Nephron progenitor cell (in vitro differentiated cells): Measurements from ENCODE around the gene OR4X1.

ENCODE experiments used
- DNase-seq: peaks from one replicate; pipeline ENCODE4 v3.0.0; 2021
- H3K27ac Mint-ChIP-seq: 2 replicates; pipeline ENCODE4 v1.8.0; 2021; ENCODE audit warnings: mild to moderate bottlenecking, moderate library complexity, mixed read lengths
- H3K27me3 Mint-ChIP-seq: 2 replicates; pipeline ENCODE4 v1.8.0; 2021; ENCODE audit warnings: mild to moderate bottlenecking, low read depth, mixed read lengths; ENCODE audit not compliant: poor library complexity
- H3K36me3 Mint-ChIP-seq: 2 replicates; pipeline ENCODE4 v1.8.0; 2021; ENCODE audit warnings: low read depth, mixed read lengths
- H3K4me1 Mint-ChIP-seq: 2 replicates; pipeline ENCODE4 v1.8.0; 2021; ENCODE audit warnings: mixed read lengths
- H3K4me3 Mint-ChIP-seq: 2 replicates; pipeline ENCODE4 v1.8.0; 2021; ENCODE audit warnings: mild to moderate bottlenecking, moderate library complexity, mixed read lengths
- H3K9me3 Mint-ChIP-seq: 2 replicates; pipeline ENCODE4 v1.8.0; 2021; ENCODE audit warnings: mild to moderate bottlenecking, moderate library complexity, mixed read lengths
- CTCF ChIP-seq: fragments of 200-600 bp; sonication (generic); IDR thresholded peaks from 2 replicates; pipeline ENCODE4 v1.5.0; 2021; ENCODE audit warnings: antibody characterized with exemption

Gene OR4X1

DNA sequence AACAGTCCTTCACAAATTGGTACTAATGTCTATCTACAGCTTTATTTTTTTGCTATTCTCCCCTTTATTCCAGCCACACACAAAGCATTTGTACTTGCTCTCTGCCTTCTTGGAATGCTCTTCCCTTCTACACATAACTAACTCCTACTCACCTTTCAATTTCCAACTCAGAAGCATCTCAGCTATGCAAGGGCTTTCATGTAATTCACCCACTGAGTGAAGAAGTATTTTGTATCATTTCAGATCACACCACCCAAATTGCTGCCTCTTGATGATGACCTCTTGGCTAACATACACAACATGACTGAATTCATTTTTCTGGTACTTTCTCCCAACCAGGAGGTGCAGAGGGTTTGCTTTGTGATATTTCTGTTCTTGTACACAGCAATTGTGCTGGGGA, 18.9 kb upstream of the OR4X1 start, which contains the start of gene OR4X2:
TSS of gene OR4X2 (plus strand) at position 301 of the 400 bp plus-strand sequence. CDS start at position 301, 0 bp downstream.
- no peak for DNase-seq
- Mint-ChIP-seq H3K36me3 (no peaks in the 10 kb centered on the region), H3K4me3 (no peak within 1 kb of the TSS), H3K27me3 (peaks cover 6% of the 10 kb centered on the region), H3K27ac (no peak within 1 kb of the TSS), H3K9me3 (peaks cover 82% of the 10 kb centered on the region), H3K4me1 (no peaks in the 10 kb centered on the region)
- no peak for TF ChIP-seq CTCF

DNA sequence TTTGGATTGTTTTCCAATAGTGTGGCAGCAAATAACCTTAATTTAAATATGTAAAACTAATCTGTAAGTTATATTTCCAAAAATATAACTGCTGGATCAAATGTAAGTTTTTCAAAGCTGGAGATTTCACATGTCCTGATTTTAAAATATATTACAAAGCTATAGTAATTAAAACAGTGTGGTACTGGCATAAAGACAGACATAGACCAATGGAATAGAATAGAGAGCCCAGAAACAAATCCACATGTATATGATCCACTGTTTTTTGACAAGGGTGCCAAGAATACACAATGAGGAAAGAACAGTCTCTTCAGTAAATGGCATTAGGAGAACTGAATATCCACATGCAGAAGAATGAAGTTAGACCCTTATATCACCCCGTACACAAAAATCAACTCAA, 14.8 kb upstream of the OR4X1 start:
- Mint-ChIP-seq H3K27me3 (peaks cover 2% of the 10 kb centered on the region), H3K36me3 (no peaks in the 10 kb centered on the region), H3K4me3 (no peak overlapping the region), H3K27ac (no peak overlapping the region), H3K4me1 (no peaks in the 10 kb centered on the region), H3K9me3 (peaks cover 76% of the 10 kb centered on the region)
- no peak for TF ChIP-seq CTCF
- DNase-seq: no peak

GRCh38 chr11:48261600-48261999, 2.1 kb upstream of the OR4X1 start:
- Mint-ChIP-seq H3K4me1 (no peaks in the 10 kb centered on the region), H3K27ac (no peak overlapping the region), H3K9me3 (peaks cover 68% of the 10 kb centered on the region), H3K36me3 (no peaks in the 10 kb centered on the region), H3K4me3 (no peak overlapping the region), H3K27me3 (no peaks in the 10 kb centered on the region)
- no peak for DNase-seq
- TF ChIP-seq CTCF: no peak

GRCh38 chr11:48270621-48271020, 7.0 kb downstream of the OR4X1 start:
- no peaks in the 10 kb centered on the region for H3K4me1 Mint-ChIP-seq
- no peaks in the 10 kb centered on the region for H3K27me3 Mint-ChIP-seq
- no peak overlapping the region for H3K4me3 Mint-ChIP-seq
- H3K9me3 Mint-ChIP-seq: peaks cover 38% of the 10 kb centered on the region
- DNase-seq: no peak
- no peak for TF ChIP-seq CTCF
- H3K27ac Mint-ChIP-seq: no peak overlapping the region
- H3K36me3 Mint-ChIP-seq: no peaks in the 10 kb centered on the region

- H3K4me3 Mint-ChIP-seq: no peak overlapping the region
- H3K27ac Mint-ChIP-seq: no peak overlapping the region
- no peak for TF ChIP-seq CTCF
- DNase-seq: no peak
- peaks cover 30% of the 10 kb centered on the region for H3K9me3 Mint-ChIP-seq
- H3K27me3 Mint-ChIP-seq: no peaks in the 10 kb centered on the region
- H3K4me1 Mint-ChIP-seq: no peaks in the 10 kb centered on the region
- no peaks in the 10 kb centered on the region for H3K36me3 Mint-ChIP-seq
Observed at GRCh38 chr11:48272606-48273005, 8.9 kb downstream of the OR4X1 start.

DNA sequence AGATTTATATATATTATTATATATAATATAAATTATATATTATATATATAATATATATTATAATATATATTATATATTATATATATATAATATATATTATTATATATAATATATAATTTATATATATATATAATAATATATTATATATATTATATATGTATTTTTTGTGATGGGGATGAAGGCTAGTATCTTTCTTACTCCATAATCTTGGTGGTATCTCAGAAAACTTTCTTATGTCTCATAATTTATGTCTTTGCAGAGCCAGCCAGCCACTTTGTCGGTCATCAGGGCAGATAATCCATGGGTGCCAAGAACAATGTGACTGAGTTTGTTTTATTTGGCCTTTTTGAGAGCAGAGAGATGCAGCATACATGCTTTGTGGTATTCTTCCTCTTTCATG, 42.3 kb downstream of the OR4X1 start, which contains the start of gene OR4S1:
TSS of gene OR4S1 (plus strand) at position 301 of the 400 bp plus-strand sequence. CDS start at position 301, 0 bp downstream.
- no peak within 1 kb of the TSS for H3K4me3 Mint-ChIP-seq
- no peak for TF ChIP-seq CTCF
- no peak for DNase-seq
- no peaks in the 10 kb centered on the region for H3K36me3 Mint-ChIP-seq
- peaks cover 64% of the 10 kb centered on the region for H3K9me3 Mint-ChIP-seq
- H3K4me1 Mint-ChIP-seq: no peaks in the 10 kb centered on the region
- no peak within 1 kb of the TSS for H3K27ac Mint-ChIP-seq
- H3K27me3 Mint-ChIP-seq: no peaks in the 10 kb centered on the region
